Measurements from ENCODE around the gene ST6GALNAC3.

DNA sequence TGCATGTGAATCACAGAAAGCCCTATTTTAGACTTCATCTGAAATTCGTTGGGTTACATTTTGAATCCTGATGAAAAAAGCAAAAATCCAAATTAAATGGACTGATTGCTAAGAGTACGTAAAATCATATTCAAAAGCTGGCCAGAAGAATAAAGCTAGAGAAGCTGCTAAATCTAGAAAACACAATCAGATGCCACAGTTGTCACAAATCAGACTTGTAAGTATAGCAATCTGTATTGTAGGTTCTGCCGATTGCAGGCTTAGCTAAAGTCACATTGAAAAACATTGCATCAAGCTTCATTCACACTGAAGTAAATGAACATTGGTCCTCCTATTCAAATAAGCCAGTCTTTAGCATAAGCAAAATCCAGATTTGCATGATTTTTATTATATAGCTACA, 557.6 kb downstream of the ST6GALNAC3 start:
- TF ChIP-seq, protein P1, sequence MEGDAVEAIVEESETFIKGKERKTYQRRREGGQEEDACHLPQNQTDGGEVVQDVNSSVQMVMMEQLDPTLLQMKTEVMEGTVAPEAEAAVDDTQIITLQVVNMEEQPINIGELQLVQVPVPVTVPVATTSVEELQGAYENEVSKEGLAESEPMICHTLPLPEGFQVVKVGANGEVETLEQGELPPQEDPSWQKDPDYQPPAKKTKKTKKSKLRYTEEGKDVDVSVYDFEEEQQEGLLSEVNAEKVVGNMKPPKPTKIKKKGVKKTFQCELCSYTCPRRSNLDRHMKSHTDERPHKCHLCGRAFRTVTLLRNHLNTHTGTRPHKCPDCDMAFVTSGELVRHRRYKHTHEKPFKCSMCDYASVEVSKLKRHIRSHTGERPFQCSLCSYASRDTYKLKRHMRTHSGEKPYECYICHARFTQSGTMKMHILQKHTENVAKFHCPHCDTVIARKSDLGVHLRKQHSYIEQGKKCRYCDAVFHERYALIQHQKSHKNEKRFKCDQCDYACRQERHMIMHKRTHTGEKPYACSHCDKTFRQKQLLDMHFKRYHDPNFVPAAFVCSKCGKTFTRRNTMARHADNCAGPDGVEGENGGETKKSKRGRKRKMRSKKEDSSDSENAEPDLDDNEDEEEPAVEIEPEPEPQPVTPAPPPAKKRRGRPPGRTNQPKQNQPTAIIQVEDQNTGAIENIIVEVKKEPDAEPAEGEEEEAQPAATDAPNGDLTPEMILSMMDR (IDR thresholded peaks at IDR 0.05), result no peak
- TF ChIP-seq RNF2 (IDR thresholded peaks at IDR 0.05; ENCODE audit: borderline replicate concordance, low read depth), result no peak
- TF ChIP-seq, protein P2, sequence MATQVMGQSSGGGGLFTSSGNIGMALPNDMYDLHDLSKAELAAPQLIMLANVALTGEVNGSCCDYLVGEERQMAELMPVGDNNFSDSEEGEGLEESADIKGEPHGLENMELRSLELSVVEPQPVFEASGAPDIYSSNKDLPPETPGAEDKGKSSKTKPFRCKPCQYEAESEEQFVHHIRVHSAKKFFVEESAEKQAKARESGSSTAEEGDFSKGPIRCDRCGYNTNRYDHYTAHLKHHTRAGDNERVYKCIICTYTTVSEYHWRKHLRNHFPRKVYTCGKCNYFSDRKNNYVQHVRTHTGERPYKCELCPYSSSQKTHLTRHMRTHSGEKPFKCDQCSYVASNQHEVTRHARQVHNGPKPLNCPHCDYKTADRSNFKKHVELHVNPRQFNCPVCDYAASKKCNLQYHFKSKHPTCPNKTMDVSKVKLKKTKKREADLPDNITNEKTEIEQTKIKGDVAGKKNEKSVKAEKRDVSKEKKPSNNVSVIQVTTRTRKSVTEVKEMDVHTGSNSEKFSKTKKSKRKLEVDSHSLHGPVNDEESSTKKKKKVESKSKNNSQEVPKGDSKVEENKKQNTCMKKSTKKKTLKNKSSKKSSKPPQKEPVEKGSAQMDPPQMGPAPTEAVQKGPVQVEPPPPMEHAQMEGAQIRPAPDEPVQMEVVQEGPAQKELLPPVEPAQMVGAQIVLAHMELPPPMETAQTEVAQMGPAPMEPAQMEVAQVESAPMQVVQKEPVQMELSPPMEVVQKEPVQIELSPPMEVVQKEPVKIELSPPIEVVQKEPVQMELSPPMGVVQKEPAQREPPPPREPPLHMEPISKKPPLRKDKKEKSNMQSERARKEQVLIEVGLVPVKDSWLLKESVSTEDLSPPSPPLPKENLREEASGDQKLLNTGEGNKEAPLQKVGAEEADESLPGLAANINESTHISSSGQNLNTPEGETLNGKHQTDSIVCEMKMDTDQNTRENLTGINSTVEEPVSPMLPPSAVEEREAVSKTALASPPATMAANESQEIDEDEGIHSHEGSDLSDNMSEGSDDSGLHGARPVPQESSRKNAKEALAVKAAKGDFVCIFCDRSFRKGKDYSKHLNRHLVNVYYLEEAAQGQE (IDR thresholded peaks at IDR 0.05), result no peak

Measured in A549 (cell line).